Measurements from ENCODE around the gene MTR.

The MTR gene

DNA sequence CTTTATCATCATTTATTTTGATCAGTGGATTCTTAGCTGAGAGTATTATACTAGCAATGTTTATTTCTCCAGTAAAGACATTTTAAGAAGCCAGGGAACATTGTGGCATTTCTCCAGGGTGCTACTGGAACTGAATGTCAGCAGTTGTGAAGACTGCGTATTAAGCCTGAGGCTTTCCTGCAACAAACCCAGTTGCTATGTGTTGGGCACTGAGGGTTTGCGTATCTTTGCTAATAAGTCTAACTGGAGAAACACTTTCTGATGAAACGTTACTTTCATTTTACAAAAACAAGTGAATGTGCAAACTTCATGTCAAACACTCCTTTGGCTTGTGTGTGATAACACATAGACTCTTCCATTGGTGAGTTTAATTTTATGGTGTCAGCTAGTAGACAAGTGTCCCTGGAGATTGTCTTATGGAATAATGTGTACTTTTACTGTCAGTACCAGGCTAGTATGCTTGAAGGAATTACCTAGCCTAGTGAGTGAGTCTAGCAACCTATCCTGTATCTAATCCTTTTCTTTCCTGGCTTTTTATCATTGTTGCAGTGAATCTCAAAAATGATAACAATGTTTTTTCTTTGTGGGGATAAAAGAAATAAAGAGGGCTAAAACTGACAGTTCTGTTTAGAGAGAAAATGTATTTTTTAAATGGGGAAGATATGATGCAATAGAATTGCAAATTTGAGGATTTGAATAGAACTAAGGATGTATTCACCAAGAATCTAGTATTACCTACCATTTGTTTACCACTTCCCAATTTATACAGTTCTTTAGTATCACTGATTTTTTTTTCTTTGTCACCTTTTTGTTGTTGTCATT lies 70.1 kb downstream of the MTR start:
- no peak for DNase-seq

DNA sequence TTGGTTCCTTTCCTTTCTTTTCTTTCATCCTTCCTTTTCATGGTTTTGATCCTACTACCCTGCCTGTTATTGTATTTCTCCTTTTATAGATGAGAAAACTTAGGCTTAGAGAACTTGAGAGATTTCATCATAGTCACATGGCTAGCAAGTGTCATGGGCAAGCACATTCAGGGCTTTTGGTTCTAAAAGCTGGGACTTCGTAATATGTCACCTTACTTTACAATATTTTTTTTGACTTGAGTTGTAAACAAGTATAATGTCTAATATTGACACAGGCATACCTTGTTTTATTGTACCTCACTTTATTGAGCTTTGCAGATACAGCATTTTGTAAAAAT lies 70.7 kb downstream of the MTR start:
- no peak for DNase-seq

DNA sequence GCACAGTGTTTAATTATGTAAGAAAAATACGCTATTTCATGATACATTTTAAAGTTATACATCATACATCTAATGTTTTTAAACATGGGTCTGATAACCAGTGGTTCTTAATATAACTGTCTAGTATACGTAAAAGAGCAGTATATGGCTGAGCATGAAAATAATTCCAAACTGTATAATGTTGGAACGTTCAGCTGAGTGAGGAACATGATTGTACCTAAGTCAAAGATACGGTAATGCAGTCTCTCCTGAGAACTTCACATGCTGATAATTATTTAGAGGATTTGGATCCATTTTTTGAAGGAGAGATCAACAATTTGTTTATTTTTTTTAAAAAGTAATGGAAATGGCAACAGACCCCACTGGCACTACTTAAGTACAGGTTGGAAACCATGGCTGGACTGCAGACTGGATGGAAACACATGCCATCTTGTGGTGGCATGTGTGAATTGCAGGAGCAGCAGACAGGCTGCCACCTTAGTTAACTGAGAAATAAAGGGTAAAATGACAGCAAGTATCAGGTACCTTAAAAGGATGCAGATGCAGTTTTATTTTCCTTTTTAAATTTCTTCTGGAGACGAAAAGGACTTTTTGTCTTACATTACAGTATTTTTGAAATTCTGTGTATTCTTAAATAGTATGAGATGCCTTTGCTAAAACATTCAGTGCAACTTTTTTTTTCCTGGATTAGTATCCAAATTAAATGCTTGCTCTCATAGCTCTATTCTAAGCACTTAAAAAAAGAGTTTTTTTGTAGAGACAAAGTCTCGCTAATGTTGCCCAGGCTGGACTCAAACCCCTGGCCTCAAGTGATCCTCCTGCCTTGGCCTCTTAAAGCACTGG lies 73.8 kb downstream of the MTR start:
- no peak for DNase-seq

DNA sequence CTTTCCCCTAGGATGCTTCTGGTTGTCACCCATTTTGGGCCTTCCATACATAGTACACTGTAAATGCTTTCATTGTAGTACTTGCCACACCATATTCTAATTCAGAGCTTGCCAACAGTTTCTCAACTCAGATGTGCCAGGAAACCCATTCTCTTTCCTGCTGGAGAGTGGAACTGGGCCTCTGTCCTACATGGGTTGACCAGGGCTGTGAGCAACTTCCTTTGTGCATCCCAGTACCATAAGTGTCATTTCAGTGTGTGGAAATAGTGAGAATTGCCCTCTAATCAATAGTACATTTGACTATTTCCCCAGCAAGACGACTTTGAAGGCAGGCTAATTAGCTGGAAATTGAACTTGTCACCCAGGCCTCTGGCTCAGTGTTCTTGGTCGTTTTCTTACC lies 74.8 kb downstream of the MTR start:
- DNase-seq: no peak

DNA sequence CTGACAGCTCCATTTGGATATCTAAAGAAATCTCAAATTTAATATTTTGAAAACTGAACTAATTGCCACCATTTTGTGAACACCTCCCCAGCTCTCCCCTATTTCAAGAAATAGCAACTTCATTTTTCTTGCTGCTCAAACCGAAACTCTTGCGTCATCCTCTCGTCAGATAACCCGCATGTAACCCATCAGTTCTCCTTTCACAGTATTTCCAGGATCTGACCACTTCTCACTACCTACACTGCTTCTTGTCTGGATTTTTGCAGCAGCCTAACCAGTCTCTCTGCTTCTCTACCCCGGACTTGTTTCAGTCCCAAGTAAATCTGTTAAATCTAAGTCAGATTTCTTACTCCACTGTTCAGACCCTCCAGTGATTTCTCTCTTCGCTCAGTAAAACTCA lies 75.6 kb downstream of the MTR start:
- DNase-seq: no peak

DNA sequence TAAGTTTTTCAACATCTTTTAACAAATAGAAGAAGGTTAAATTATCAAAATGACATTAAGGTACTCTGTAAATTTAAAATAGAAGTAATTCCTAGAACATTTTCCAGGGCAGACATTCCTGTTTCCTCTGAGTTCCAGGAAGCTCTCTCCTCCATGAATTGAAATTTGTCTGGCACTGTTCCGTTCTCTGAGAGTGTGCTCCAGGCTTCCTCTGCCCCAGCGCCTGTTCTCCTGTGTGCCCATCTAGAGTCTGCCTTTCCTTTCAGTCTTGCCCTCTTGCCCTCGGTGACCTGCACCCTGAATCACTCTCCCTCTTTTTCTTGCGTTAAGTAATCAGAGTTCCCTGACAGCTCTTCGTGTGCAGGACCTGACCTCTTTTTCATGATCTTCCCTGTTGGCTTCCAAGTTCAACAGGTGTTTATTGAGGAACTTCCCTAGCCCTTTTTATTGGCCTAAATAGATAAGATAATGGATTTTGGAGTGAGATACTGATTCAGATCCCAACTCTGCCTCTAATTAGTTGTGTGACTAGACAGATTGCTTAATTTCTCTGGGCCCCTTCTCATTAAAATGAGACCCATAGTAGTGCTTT lies 77.1 kb downstream of the MTR start:
- no peak for DNase-seq

DNA sequence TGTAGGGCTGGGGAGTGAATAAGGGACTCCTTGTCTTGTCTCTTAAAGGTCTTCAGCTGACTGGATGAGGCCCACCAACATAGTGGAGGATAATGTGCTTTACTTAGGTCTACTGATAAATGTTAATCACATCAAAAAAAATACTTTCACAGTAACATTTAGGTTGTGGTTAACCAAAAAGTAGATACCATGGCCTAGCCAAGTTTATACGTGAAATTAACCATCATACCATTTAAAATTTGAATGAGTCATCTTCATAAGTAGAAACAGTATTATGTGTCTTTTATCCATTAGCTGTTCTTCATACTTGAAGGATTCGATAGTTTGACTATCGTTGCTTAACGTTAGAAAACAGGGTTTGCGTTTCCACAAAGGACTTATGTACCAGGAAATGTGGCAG lies 80.9 kb downstream of the MTR start:
- no peak for DNase-seq

DNA sequence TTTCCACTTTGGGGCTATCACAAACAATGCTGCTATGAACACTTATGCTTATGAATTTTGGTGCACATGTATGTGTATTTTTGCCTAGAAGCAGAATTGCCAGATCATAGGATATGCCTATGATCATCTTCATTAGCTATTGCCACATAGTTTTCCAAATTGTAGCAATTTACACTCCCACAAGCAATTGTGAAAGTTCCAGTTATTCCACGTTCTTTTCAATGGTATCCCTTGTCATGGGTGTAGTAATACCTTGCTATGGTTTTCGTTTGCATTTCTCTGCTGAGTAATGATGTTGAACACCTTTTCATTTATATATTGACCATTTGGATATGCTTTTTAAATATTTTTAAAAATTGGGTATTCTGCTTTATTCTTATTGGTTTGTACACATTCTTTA lies 82.6 kb downstream of the MTR start:
- DNase-seq: no peak

DNA sequence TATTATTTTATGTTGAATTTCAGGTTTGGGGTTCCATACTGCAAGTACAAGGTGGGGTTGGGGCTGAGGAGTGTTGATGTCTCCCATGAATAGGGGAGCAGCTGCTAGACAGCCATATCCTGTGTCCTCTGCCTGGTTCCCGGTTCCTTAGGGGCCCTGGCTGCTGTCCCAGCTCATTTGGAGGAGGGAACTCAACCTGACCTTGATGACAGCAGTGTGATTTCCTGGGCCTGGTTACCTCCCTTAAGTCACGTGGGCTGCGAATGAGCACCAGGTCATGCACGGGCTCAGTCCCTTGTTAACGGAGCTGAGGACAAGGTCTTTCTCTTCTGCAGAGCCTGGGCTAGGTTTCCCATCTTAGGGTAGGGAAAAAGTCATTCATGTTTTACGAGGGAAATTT lies 85.1 kb downstream of the MTR start:
- no peak for DNase-seq

DNA sequence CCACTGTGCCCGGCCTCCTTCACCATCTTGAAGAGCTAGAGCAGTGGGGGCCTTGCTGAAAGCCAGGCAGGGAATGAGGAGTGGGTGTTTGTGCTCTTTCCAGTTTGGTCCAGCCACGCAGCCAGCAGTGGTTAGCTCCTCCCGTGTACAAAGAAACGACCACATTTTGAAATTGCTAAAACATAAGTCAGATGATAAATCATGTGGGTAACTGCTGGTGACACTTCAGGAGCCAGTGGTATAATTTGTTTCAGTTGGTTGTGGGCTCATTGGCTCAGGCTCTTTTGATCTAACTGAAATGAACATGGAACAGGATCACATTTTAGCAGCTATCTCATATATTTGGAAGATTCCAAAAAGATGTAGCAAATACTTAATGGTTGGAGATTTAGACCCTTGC lies 87.6 kb downstream of the MTR start:
- DNase-seq: no peak

DNA sequence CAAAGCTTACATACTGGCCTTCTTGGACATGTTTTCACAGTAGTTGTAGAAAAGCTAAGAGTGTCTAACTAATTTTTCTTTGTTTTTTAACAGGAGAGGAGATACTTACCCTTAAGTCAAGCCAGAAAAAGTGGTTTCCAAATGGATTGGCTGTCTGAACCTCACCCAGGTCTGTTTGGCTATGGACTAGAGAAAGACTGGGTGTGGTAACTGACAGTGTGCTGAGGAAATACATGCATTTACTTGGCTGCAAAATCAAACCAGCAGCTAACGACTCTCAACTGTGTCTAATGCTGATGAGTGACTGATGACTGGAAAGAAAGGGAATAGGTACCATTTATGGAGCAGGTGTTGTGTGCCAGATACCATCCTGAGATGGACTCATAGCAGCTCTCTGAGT lies 91.1 kb downstream of the MTR start:
- no peak for DNase-seq

DNA sequence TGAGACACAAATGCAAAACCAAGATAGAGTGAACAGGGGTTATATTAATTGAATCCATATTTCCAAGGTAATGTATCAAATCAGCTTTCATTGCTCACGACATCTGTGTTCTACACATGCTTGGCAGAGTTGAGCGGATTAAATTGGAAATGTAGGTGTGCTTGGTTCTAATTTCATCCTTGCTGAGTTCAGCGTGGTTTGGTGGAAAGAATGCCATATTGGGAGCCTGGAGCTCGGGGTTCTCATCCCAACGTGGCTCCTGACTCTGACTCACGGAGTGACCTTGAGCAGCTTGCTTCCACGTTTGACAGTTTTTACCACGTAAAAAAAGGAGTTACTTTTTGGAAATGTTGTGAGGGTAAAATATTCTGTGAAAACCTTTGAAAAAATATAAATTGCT lies 92.0 kb downstream of the MTR start:
- DNase-seq: no peak

DNA sequence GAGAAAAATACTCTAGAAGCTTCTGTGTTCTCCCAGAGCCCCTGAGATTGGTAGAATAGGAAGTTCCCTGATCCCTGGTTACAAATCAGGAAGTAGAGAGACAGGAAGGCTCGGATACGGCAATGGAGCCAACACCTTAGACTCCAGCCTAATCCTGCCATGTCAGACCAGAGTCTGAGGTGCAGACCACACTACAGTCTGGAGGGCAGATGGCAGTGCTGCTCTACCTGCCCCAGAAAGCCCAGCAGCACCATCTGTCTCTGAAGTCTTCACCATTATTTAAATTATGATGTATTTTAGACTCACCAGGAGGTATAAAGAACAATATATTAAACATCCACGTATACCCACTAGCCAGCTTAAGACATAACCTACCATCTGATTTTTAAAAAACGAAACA lies 93.0 kb downstream of the MTR start:
- peak in 1 of 2 experiments; percentile 36 for DNase-seq

DNA sequence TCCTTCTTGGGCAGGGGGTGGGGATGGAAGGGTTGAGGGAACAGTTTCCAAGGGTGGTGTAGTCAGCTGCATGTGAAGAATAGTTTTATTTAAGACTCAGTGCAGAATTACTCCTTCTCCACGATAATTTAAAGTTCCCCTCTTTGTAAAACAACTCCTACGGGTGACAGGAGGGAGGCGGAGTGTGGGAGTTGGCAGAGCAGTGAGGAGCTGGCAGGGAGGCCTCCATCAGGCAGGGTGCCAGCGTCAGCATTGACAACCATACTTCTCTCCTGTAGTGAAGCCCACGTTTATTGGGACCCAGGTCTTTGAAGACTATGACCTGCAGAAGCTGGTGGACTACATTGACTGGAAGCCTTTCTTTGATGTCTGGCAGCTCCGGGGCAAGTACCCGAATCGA lies 93.8 kb downstream of the MTR start:
- peak; percentile 7 to 12 for DNase-seq

DNA sequence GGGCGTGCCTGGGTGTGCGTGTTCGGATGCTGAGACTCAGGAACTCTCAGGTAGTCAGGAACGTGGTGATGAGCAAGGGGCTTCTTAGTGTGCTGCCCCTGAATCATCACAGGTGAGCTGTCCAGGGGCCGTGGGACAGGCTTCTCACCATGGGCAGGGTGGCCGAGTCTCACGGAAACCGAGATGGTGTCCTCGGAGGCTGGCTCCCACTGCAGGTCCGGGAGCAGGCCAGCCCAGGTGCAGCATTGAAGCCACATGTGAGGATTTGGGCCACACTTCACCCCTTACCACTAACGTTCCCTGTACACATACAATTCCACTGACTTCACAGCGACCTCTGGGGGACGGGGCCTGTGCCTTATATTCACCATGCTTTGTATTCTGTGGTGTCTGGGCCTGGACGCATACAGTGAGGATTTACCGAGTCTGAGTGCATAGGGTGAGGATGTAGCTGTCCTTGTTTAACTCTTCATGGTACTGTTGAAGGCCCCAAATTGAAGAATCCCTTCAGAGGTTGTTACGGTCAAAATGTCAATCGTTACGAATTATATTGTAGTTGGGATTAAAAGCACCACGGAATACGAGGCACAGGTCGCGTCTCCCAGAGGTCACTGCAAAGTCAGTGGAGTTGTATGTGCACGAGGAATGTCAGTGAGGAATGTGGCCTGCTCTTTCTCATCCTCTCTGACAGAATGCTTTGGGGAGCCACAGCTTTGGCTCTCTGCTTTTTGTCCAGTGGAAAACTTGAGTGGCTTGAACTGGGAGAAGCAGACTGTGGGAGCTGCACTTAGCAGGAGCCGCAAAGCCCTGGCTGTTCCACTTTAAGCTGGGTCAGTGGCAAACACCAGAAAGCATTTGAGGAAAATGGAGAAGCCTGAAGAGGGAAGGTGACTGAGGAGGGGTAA lies 95.3 kb downstream of the MTR start:
- no peak for DNase-seq

DNA sequence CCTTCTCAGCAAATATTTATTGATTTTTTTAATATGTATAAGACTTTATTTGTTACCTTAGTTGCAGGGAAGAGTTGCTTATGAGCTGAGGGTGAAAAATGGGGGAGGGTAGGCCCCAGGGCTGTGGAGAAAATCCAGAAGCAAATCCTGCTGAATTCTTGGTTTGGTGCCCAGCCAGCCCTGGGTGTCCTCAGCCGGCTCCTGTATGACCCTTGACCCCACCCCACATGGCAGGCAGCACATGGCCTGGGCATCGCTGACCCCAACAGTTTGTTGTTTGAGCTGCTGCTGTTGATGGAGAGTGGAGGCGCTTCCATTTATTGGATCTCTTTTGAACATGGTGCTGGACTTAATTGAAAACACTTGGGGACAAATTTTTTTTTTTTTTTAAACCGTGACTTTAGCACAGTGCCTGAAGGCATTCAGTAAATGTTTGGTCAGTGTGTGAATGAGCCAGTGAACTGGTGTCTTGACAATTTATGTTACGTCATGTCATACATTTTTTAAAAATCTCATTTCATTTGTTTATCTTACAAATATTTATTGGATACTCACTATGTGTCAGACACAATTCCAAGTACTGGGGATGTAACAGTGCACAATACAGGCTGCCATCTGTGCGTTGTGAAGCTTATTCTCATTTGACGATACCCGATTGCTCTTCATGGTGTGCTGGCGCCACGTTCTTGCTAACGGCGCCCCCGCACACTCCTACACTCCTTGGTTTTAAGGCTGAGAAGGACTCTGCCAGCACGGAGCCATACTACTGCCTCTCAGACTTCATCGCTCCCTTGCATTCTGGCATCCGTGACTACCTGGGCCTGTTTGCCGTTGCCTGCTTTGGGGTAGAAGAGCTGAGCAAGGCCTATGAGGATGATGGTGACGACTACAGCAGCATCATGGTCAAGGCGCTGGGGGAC lies 98.8 kb downstream of the MTR start:
- DNase-seq: no peak

DNA sequence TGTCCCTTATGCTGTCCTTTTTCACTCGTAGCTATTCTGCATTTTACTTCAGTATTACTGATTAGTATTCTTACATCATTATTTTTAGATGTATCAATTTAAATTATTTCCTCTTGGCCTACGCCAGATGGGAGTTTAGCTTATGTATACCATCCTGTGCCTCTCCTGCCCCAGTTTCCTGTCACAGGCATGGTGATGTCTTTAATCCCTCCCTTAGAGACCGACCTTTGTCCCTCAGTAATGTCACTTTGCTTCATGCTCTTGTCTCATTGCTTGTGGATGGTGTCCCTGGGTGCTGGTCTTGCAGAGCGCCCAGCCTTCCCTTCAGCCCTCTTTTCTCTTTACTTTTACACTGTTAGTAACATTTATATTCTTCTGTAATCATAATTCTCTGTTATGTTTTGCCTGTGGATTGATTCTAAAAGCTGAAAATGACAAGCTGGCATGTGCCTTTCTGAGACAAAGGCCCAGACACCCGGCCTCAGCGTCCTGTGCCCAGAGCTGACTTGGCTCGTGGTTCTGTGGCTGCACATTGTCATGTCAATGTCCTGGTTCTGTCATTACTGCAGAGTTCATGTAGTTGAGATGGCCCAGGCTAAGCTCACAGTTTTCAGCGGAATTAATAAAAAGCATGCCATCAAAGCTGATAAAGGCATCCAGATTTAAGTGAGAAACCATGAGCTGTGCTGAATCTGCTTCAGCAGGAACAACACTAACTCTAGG lies 100.7 kb downstream of the MTR start:
- DNase-seq: peak in 1 of 2 experiments; percentile 1

DNA sequence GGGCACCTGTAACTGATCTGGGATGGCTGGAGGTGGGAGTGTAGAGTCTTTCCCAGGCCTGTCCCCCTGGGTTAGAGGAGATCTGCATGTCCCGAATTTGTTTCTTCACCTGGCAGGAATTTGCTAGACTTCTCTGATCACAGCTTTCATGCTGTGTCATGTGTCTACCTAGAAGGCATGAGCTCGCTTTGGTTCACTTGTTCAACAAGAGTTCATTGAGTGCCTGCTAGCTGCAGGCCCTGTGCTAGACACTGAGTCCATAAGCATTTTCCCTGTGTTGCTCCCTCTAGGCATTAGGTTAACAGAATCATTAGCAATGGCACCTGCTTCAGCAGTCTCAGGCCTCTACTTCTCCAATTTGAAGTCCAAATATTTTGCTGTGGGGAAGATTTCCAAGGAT lies 101.6 kb downstream of the MTR start:
- no peak for DNase-seq

DNA sequence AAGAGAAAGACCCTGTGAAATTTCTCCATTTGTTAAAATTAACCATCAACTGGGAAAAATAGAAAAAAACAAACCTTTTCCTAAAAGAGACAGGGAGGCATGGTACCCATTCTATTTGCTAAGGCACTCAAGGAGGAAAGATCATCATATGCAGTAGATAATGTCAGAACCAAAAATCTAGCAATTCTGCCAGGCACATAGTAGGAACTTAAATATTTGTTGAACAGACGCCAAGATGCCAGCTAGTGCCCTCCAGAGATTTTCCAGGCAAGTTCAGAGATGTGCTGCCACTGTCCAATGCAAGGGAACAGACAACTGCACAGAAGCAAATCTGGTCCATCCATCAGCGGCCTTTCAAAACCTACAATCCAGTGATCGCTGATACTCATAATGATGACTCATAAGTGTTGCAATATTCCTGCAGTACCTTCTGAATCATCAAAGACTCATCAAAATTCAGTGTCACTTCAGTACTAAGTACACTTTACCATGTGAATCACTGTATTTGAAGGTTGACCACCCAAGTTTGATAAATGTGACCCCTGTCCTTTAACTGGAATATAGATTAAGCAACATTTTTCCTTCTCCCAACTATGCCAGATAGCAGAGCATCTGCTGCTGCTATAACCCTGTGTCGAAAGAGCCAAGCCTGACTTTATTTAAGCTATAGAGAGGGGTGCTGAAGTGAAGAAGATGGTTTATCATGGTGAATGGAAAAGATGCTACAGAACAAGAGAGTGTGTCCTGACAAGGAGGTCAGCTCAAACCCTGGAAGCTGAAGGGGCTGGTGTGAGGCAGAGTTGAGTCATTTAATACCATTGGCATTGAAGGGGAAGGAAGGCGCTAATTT lies 110.0 kb downstream of the MTR start:
- DNase-seq: no peak

DNA sequence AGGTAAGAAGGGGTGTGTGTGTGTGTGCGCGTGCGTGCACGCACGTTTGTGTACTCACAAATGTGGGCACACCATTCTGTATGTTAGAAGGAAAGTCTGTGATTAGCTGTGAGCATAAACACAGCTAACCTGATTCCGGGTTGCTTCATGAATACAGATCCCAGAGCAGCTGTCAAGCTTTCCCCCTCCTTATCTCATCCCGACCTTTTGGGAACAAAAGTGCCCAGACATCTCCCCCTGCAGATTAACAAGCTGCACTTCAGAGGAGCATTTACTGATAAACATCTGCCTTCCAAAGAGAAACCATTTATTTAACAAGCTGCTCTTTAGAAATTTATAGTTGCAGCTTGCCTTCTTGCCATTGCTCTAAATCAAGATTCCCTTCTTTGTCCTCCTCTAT lies 112.1 kb downstream of the MTR start:
- no peak for DNase-seq
